ENCODE measurements around the gene ARHGAP40. TPM values are rescaled to one million over a fixed set of nuclear protein-coding genes. Genes with fewer than 3 reads are reported as not detected.
A peak's percentile ranks its signal among the peaks of the same experiment; 100 is the strongest.

ARHGAP40 gene
- total and polyA plus RNA-seq, 4 donors = 0.15 to 0.25 TPM; not detected in 2

DNA sequence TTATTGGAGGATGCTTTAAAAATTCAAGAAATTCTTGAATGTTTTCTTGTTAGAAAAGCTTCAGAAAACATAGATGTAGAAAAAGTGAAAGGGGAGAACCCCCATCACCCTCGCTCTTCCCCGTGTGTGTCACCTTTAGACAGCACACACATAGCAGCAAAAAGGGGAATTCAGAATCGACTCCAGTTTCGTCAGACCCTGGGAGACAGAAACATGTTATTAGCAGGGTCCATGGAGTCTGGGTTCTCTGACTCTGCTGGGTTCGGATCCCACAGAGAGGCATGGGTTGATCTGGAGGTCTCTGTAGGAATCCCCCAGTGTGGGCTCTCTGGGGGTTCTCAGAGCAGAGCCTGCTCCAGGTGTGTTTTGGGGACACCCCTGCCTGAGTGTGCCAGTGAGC is 43.7 kb downstream of the ARHGAP40 start:
- peaks cover 17% of the 10 kb centered on the region for H3K4me1 ChIP-seq (ENCODE audit: control insufficient read depth, insufficient read depth, low read length)
- no peak overlapping the region for H3K27ac ChIP-seq (ENCODE audit: low read depth, low read length)
- no peak overlapping the region for H3K4me3 ChIP-seq (ENCODE audit: low read depth, low read length)
- no peak for DNase-seq (ENCODE audit: low read depth in 4 of 6, low spot score in 6 of 6)
- H3K9me3 ChIP-seq (ENCODE audit: control insufficient read depth, insufficient read depth, low read length) = no peaks in the 10 kb centered on the region
- peaks cover 35% of the 10 kb centered on the region for H3K27me3 ChIP-seq (ENCODE audit: control insufficient read depth, insufficient read depth, low read length)
- 88% methylated on average over 1 of the region's 5 CpGs for WGBS (ENCODE audit: insufficient coverage)
- H3K36me3 ChIP-seq (ENCODE audit: control insufficient read depth, insufficient read depth, low read length) = no peaks in the 10 kb centered on the region

GRCh38 chr20:38645980-38646858 is 44.6 kb downstream of the ARHGAP40 start:
- no peak overlapping the region for H3K4me3 ChIP-seq (ENCODE audit: low read depth, low read length)
- H3K27ac ChIP-seq (ENCODE audit: low read depth, low read length) = no peak overlapping the region
- peaks cover 35% of the 10 kb centered on the region for H3K27me3 ChIP-seq (ENCODE audit: control insufficient read depth, insufficient read depth, low read length)
- peak in 3 of 6 donors; percentile 70 to 92 (median 90) for DNase-seq (ENCODE audit: low read depth in 4 of 6, low spot score in 6 of 6)
- H3K9me3 ChIP-seq (ENCODE audit: control insufficient read depth, insufficient read depth, low read length) = no peaks in the 10 kb centered on the region
- 1% methylated on average over 40 of the region's 50 CpGs for WGBS (ENCODE audit: insufficient coverage)
- peaks cover 17% of the 10 kb centered on the region for H3K4me1 ChIP-seq (ENCODE audit: control insufficient read depth, insufficient read depth, low read length)
- no peaks in the 10 kb centered on the region for H3K36me3 ChIP-seq (ENCODE audit: control insufficient read depth, insufficient read depth, low read length)

DNA sequence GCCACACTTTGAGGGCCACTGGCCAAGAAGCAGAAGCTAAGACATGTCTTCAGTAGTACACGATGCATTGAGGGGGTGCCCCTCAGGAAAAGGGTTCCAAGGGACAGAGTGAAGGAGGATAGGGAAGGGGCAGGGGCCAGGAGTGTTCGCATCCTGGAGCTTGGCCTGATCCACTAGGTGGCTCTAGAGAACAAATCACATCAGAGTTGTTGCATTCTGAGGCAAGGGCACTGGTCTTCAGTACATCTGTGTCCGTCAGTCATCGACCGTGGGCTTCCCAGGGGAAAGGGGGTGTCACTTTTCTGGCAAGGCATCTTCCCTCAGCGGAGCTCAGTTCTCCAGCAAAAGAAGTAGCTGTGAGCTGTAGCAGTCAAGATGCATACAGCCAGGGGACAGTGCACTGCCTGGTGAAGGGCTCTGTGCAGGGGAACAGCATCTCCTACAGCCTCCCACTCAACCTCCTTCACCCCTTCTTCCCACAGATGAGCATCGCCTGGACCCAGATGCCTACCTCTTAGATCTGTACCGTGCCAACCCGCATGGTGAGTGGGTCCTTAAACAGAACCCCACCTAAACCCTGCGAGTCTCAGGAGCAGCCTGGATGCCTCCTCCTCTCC is 47.8 kb downstream of the ARHGAP40 start:
- no peak overlapping the region for H3K27ac ChIP-seq (ENCODE audit: low read depth, low read length)
- DNase-seq (ENCODE audit: low read depth in 4 of 6, low spot score in 6 of 6) = peak in 3 of 6 donors; percentile 31 to 90 (median 67)
- no peak overlapping the region for H3K4me3 ChIP-seq (ENCODE audit: low read depth, low read length)
- 13% methylated on average over 10 of the region's 10 CpGs for WGBS (ENCODE audit: insufficient coverage)
- no peaks in the 10 kb centered on the region for H3K9me3 ChIP-seq (ENCODE audit: control insufficient read depth, insufficient read depth, low read length)
- peaks cover 17% of the 10 kb centered on the region for H3K4me1 ChIP-seq (ENCODE audit: control insufficient read depth, insufficient read depth, low read length)
- peaks cover 28% of the 10 kb centered on the region for H3K27me3 ChIP-seq (ENCODE audit: control insufficient read depth, insufficient read depth, low read length)
- H3K36me3 ChIP-seq (ENCODE audit: control insufficient read depth, insufficient read depth, low read length) = no peaks in the 10 kb centered on the region

GRCh38 chr20:38650010-38650409 is 48.4 kb downstream of the ARHGAP40 start:
- Histone ChIP-seq H3K36me3 (ENCODE audit: control insufficient read depth, insufficient read depth, low read length) (no peaks in the 10 kb centered on the region), H3K9me3 (ENCODE audit: control insufficient read depth, insufficient read depth, low read length) (no peaks in the 10 kb centered on the region), H3K27me3 (ENCODE audit: control insufficient read depth, insufficient read depth, low read length) (peaks cover 24% of the 10 kb centered on the region), H3K4me3 (ENCODE audit: low read depth, low read length) (no peak overlapping the region), H3K4me1 (ENCODE audit: control insufficient read depth, insufficient read depth, low read length) (peaks cover 17% of the 10 kb centered on the region), H3K27ac (ENCODE audit: low read depth, low read length) (no peak overlapping the region)
- WGBS (ENCODE audit: insufficient coverage) = 44% methylated on average over 2 of the region's 4 CpGs
- no peak for DNase-seq (ENCODE audit: low read depth in 4 of 6, low spot score in 6 of 6)

DNA sequence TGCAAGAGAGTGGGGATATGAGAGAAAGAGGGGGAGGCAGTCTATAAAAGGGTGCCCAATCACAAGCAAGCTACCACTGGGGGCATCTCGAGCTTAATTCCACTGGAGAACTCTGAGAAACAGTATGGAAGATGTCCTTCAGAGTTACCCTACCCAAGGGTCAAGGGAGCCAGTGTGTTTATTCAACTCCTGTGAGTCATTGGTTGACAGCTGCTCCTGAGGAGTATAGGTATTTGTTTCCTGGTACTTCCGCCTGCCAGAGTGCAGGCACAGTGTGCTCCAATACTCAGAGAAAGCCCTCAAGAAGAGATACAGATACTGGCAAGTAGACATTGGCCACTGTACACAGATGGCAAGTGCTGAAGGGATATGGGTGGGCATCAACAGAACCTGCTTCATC is 49.5 kb downstream of the ARHGAP40 start:
- DNase-seq (ENCODE audit: low read depth in 4 of 6, low spot score in 6 of 6) = no peak
- H3K27me3 ChIP-seq (ENCODE audit: control insufficient read depth, insufficient read depth, low read length) = peaks cover 15% of the 10 kb centered on the region
- 58% methylated on average over 2 of the region's 2 CpGs for WGBS (ENCODE audit: insufficient coverage)

GRCh38 chr20:38651562-38651961 is 50.0 kb downstream of the ARHGAP40 start:
- 89% methylated on average over 6 of the region's 6 CpGs for WGBS (ENCODE audit: insufficient coverage)
- Histone ChIP-seq H3K9me3 (ENCODE audit: control insufficient read depth, insufficient read depth, low read length) (no peaks in the 10 kb centered on the region), H3K36me3 (ENCODE audit: control insufficient read depth, insufficient read depth, low read length) (no peaks in the 10 kb centered on the region), H3K4me3 (ENCODE audit: low read depth, low read length) (no peak overlapping the region), H3K27me3 (ENCODE audit: control insufficient read depth, insufficient read depth, low read length) (peaks cover 15% of the 10 kb centered on the region), H3K4me1 (ENCODE audit: control insufficient read depth, insufficient read depth, low read length) (peaks cover 8% of the 10 kb centered on the region), H3K27ac (ENCODE audit: low read depth, low read length) (no peak overlapping the region)
- no peak for DNase-seq (ENCODE audit: low read depth in 4 of 6, low spot score in 6 of 6)

More for the DNA sequence above, 49.5 kb downstream of the ARHGAP40 start:
- H3K9me3 ChIP-seq (ENCODE audit: control insufficient read depth, insufficient read depth, low read length) = no peaks in the 10 kb centered on the region
- H3K4me3 ChIP-seq (ENCODE audit: low read depth, low read length) = no peak overlapping the region
- H3K27ac ChIP-seq (ENCODE audit: low read depth, low read length) = no peak overlapping the region
- H3K4me1 ChIP-seq (ENCODE audit: control insufficient read depth, insufficient read depth, low read length) = peaks cover 10% of the 10 kb centered on the region
- H3K36me3 ChIP-seq (ENCODE audit: control insufficient read depth, insufficient read depth, low read length) = no peaks in the 10 kb centered on the region

GRCh38 chr20:38652995-38653394 is 51.4 kb downstream of the ARHGAP40 start:
- H3K27me3 ChIP-seq (ENCODE audit: control insufficient read depth, insufficient read depth, low read length) = peaks cover 6% of the 10 kb centered on the region
- no peak overlapping the region for H3K27ac ChIP-seq (ENCODE audit: low read depth, low read length)

GRCh38 chr20:38657390-38657789 is 55.8 kb downstream of the ARHGAP40 start:
- no peak for DNase-seq (ENCODE audit: low read depth in 4 of 6, low spot score in 6 of 6)
- WGBS (ENCODE audit: insufficient coverage) = 89% methylated on average over 2 of the region's 5 CpGs
- Histone ChIP-seq H3K4me1 (ENCODE audit: control insufficient read depth, insufficient read depth, low read length) (peaks cover 6% of the 10 kb centered on the region), H3K36me3 (ENCODE audit: control insufficient read depth, insufficient read depth, low read length) (no peaks in the 10 kb centered on the region), H3K4me3 (ENCODE audit: low read depth, low read length) (no peak overlapping the region), H3K9me3 (ENCODE audit: control insufficient read depth, insufficient read depth, low read length) (no peaks in the 10 kb centered on the region), H3K27me3 (ENCODE audit: control insufficient read depth, insufficient read depth, low read length) (peaks cover 2% of the 10 kb centered on the region), H3K27ac (ENCODE audit: low read depth, low read length) (no peak overlapping the region)

More at GRCh38 chr20:38652995-38653394, 51.4 kb downstream of the ARHGAP40 start:
- no peak for DNase-seq (ENCODE audit: low read depth in 4 of 6, low spot score in 6 of 6)
- Histone ChIP-seq H3K36me3 (ENCODE audit: control insufficient read depth, insufficient read depth, low read length) (no peaks in the 10 kb centered on the region), H3K4me1 (ENCODE audit: control insufficient read depth, insufficient read depth, low read length) (peaks cover 4% of the 10 kb centered on the region), H3K9me3 (ENCODE audit: control insufficient read depth, insufficient read depth, low read length) (no peaks in the 10 kb centered on the region), H3K4me3 (ENCODE audit: low read depth, low read length) (no peak overlapping the region)
- 100% methylated on average over 1 of the region's 2 CpGs for WGBS (ENCODE audit: insufficient coverage)

DNA sequence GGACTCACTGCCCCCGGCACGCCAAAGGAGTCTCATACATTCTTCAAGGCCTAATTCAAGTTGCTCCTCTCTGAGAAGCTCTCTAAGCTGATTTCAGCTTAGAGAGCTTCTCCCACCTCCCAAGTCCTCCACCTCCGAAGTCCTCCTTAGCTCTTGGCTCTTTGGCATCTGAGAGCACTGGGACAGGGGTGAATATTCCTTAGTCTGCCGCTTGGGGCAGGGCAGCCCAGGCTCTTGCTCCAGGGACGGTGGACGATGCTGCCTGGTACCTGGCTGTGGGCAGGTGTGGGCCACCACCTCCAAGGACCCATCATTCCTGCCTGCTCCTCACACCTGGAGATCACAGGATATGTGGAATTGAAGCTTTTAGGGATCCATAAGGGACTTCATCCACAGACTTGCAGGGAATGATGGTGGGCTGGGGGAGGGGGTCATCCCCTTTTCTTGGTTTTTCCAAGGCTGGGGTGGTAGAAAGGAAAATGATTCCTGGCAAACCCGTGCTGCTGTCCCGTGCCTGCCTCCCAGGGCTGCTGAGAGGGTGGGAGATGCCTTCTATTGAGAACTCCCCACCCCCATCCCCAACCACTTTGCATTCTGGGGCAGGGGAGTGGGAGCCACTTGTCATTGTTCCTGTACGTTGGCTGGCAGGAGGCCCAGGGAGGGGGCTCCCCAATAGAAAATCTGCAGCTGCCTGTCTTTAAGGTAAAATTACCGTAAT is 57.4 kb downstream of the ARHGAP40 start:
- Histone ChIP-seq H3K27me3 (ENCODE audit: control insufficient read depth, insufficient read depth, low read length) (peaks cover 2% of the 10 kb centered on the region), H3K4me3 (ENCODE audit: low read depth, low read length) (no peak overlapping the region), H3K9me3 (ENCODE audit: control insufficient read depth, insufficient read depth, low read length) (no peaks in the 10 kb centered on the region), H3K4me1 (ENCODE audit: control insufficient read depth, insufficient read depth, low read length) (peaks cover 6% of the 10 kb centered on the region), H3K27ac (ENCODE audit: low read depth, low read length) (no peak overlapping the region), H3K36me3 (ENCODE audit: control insufficient read depth, insufficient read depth, low read length) (no peaks in the 10 kb centered on the region)
- WGBS (ENCODE audit: insufficient coverage) = 13% methylated on average over 5 of the region's 10 CpGs
- peak in 2 of 6 donors; percentile 77 to 78 for DNase-seq (ENCODE audit: low read depth in 4 of 6, low spot score in 6 of 6)
